OCI-M1 (cell line): ENCODE results near the gene CPSF7.
A peak's percentile ranks its signal among the peaks of the same experiment; 100 is the strongest.
"Not testable (repeated sequence)": the region's sequence is repeated elsewhere in the genome, so short reads cannot be mapped to it uniquely, and the experiment has no call there.

ENCODE experiments used
- DNase-seq: peaks from one replicate; lab custom pipeline; 2025; lab: John Stamatoyannopoulos, UW

Gene CPSF7

GRCh38 chr11:61383859-61384258 is 45.9 kb downstream of the CPSF7 start:
- DNase-seq = not testable (repeated sequence)

DNA sequence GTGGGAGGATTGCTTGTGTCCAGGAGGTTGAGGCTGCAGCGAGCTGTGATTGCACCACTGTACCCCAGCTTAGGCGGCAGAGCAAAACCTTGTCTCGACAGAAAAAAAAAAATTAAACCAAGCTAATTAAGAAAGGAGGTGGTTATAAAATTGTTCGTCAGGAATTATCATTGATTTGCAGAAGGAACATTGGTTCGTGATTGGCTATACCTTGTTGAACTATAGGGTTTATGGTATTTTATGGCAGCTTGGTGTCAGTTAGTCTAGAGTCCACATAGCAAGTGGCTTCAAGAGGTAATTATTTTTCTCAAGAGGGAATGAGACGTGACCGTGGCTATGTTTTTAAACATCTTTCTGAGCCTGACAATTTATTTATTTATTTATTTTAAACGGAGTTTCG is 48.9 kb downstream of the CPSF7 start:
- DNase-seq = no peak

- no peak for DNase-seq
Measured at GRCh38 chr11:61378713-61379313, 51.0 kb downstream of the CPSF7 start.

DNA sequence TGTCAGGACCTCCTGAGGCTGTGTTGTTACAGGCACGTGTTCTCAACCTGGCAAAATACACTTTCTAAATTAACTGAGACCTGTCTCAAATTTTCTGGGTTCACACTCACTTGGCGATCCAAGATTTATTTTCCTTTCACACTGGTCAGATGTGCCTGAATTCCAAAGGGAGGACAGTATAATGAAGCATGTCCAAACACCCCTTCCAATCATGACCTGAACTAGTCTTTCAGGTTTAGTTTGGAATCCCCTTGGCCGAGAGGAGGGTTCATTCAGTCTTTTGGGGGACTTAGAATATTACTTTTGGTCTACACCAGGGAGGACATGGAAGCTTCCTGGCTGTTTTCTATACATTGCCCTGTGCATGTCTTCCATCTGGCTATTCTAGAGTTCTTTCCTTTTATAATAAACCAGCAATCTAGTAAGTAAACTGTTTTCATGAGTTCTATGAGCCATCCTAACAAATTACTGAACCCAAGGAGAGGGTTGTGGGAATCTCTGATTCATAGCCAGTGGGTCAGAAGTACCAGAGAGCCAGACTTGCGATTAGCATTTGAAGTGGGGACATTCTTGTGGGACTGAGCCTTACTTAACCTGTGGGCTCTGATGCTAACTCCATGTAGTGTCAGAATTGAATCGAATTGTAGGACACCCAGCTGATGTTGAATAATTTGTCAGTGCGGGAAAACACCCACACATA is 52.2 kb downstream of the CPSF7 start:
- DNase-seq = no peak

DNA sequence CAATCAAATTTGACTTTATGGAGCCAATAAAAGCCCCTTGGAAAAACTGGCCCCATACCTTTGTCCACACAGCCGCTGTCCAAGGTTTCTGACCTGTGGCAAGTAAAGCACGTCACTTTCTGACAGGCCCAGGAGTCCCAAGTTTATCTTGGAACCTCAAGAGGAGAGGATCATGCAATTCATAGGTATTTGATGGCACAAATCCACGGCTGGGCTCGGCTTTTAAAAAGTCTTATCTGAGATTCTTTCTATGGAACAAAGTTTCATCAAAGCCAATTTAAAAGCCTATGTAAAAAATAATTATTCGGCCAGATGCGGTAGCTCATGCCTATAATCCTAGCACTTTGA is 54.0 kb downstream of the CPSF7 start:
- no peak for DNase-seq

GRCh38 chr11:61372659-61373420 is 56.9 kb downstream of the CPSF7 start:
- DNase-seq = no peak

DNA sequence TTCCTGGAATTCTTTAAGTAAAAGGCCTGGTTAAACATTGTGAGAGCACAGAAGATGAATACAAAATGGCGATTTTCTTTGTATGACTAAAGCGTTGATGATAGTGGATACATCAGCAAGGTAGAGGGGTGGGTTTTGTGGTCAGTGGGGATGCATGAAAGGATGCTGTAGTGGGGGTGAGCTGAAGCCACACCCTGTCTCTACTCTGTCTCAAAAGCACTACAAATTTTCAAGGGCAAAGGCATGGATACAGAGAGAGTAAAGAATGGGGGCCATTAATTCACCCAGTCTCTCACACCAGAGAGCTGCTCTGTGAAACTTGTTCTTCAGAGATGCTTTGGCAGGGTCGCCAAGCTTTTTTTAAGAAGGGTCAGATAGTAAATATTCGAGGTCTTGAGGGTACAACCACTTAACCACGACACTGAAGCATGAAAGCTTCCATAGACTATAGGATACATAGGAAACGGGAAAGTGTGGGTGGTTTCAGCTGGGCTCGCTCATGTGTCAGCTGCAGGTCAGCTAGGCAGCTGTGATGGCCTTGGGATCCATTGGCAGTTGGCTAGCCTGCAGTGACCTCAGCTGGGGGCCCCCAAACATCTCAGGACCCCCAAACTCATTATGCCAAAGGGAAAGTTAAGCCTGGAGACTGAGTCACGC is 59.3 kb downstream of the CPSF7 start:
- DNase-seq = no peak

- DNase-seq = no peak
Measured at GRCh38 chr11:61369372-61370348, 60.1 kb downstream of the CPSF7 start.

- no peak for DNase-seq
Measured at GRCh38 chr11:61368646-61369045, 61.1 kb downstream of the CPSF7 start.

GRCh38 chr11:61367406-61367805 is 62.4 kb downstream of the CPSF7 start:
- no peak for DNase-seq

DNA sequence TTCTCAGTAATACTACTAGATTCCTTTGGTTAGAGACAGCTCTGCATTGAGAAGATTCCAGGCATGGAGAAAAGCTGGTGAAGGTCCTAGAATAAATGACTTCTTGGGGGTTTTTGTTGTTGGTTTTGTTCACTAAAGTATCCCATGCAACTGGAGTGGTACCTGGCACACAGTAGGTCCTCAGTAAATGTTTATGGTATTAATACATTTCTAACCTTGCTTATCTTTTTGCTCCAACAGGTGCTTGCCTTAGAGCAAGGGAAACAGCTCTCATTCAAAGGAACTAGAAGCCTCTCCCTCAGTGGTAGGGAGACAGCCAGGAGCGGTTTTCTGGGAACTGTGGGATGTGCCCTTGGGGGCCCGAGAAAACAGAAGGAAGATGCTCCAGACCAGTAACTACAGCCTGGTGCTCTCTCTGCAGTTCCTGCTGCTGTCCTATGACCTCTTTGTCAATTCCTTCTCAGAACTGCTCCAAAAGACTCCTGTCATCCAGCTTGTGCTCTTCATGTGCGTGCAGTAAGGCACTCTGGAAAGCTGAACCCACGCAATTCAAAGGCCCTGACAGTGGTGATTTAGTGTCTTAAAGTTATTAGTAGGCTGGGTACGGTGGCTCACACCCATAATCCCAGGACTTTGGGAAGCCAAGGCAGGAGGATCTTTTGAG is 65.6 kb downstream of the CPSF7 start:
- DNase-seq = no peak

DNA sequence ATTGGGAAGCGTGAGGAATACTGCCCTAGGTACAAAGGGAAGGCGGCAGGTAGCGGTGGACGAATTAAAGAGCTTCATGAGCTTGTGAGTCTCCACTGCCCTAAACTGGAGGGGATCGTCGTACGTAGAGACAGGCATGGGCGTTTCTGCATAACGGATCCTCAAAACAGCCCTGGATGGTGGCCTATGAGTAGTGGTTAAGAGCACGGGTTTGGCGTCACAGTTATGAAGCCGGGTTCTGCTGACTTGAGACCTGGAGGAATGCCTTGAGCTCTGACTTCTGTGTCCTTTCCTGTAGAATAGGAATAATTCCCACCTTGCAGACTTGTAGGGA is 67.3 kb downstream of the CPSF7 start:
- DNase-seq = peak; percentile 64

DNA sequence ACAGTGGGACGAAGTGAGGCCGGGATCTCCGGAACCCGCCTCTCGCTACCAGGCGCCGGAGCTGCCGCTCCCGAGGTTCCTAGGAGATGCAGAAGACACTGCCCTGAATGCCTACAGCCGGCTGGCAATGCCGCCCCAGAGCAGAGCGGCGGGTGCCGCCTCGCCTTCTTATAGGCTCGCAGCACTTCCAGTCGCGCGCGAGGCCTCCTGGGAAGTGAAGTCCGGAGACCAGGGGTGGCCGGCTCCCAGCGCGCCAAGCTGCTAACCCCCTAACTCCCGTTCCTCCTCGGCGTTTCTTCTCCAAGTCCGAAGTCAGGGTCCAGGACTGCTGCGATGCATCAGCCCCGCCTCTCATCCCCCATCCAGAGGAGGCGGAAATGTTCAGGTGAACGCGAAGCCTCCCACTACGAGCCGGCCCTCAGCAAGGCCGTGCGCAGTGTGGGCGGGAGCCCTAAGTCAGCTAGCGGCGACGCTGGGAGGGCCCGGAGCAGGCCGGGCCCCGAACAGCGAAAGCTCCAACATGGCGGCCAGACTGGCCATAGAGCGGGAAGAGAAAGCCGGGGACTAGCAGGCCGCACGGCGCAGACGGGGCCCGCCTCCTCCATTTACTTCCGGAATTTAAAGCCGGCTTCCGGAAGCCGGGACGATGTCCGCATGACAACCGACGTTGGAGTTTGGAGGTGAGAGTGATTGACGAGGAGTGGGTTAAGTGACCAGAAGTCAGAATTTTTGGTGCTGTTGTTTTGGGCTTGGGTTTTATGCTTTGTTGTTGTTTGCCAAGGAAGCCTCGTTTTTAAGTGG is 67.8 kb downstream of the CPSF7 start, which contains the start of the genes CYB561A3 and TMEM138:
Gene CYB561A3 (minus strand): TSS at position 142 of the 801 bp plus-strand sequence. CDS start 5,169 bp downstream, outside the sequence.
Gene TMEM138 (plus strand): TSS at position 634 of the 801 bp plus-strand sequence. CDS start 2,017 bp downstream, outside the sequence.
- DNase-seq = peak; percentile 97

DNA sequence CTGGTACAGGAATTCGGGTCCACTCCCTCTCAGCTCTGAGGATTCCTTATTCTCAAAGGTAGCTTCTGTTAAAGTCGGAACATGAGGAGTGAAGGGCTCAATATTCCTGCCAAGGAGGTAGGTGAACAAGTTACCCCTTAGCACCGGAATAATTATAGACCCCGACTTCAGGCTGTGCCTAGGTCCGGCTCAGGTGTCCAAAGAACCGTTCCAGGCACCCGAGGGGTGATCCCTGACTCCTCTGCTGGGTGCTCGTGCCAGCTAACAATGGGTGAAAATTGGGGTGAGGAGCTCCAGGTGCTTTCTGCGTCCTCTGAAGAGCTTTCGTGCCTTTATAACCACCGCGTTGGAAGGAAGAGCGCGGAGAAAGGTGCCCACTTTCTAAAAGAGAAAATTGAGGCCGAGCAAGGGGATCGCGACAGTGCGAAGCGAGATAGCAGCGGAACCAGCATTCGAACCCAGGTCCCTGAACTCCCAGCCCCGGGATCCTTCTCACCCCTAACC is 68.5 kb downstream of the CPSF7 start:
- DNase-seq = no peak

GRCh38 chr11:61359516-61359915 is 70.3 kb downstream of the CPSF7 start:
- DNase-seq = peak; percentile 29

DNA sequence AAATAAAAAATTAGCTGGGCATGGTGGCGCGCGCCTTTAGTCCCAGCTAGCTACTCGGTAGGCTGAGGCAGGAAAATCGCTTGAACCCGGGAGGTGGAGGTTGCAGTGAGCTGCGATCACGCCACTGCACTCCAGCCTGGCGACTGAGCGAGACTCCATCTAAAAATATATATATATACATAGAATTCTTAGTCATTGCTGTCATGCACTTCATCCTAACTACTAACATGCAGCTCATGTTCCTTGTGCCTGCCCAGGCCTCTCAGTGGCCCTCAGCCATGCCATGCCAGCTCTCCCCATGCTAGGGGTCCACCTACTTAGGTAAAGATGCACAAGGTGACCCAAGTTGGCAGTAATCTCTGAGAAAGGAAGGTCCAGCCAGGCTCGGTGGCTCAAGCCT is 71.2 kb downstream of the CPSF7 start:
- DNase-seq = no peak

DNA sequence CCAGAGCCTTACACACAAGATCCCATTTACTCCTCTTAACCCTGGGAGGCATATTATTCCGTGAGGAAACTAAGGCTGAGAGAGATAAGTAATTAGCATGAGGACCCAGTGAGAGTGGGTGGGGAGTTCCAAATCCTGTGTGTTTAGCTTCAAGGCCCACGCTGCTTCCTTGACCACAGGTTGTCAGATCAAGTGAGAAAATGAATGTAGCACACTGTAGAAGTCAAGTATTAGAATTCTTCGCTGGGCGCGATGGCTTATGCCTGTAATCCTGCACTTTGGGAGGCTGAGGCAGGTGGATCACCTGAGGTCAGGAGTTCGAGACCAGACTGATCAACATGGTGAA is 71.9 kb downstream of the CPSF7 start:
- DNase-seq = no peak

DNA sequence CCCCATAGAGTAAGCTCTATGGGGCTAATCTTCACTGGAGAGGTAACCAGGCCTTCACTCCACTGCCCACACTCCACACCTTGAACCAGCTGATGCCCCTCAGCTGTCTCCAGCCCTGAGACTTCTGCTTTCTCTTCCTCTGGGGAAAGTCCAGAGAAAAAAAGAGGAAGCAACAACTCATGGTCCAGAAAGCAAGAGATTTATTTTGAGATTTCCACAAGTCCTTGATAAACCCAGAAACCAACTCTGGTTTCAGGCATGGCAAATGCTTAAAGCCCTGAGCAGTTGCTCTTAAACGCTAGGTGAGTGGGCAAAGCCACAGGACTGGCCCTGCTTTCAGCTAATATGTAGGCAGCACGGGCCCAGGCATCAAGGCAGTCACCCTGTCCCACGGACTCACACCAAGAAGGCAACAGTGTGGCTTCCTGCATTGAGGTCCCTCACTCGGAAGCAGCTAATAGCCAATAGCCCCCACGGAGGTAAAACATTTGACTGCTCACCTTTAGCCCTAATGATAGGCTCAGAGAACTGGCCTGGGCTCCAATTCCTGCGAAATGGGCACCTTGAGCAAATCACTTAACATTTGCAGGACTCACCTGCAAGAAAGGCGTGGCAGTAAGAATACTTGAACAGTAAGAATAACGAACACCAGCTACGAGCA is 72.4 kb downstream of the CPSF7 start:
- peak; percentile 81 for DNase-seq

- no peak for DNase-seq
Measured at GRCh38 chr11:61356706-61357105, 73.1 kb downstream of the CPSF7 start.
